GM13976 (cell line): Measurements from ENCODE around the gene IQCN.
A peak's percentile ranks its signal among the peaks of the same experiment; 100 is the strongest.

Experiments
- DNase-seq: peaks from one replicate; pipeline ENCODE4 v3.0.0; 2012; ENCODE audit warnings: low spot score
- in situ Hi-C: fragments of 300-500 bp; cut with MboI; formaldehyde crosslinking; loops from one replicate; pipeline ENCODE4 v1.12.0; 2022; ENCODE audit warnings: low sequenced_read_pairs, mixed read lengths, inconsistent platforms; ENCODE audit not compliant: unreplicated experiment
- TF ChIP-seq, protein P1 (sequence below): IDR thresholded peaks from 2 replicates; pipeline ENCODE4 v1.5.1; 2012; ENCODE audit warnings: borderline replicate concordance, mild to moderate bottlenecking; ENCODE audit not compliant: insufficient read depth; ENCODE audit errors: extremely low read depth, missing control alignments, control extremely low read depth

Gene IQCN

DNA sequence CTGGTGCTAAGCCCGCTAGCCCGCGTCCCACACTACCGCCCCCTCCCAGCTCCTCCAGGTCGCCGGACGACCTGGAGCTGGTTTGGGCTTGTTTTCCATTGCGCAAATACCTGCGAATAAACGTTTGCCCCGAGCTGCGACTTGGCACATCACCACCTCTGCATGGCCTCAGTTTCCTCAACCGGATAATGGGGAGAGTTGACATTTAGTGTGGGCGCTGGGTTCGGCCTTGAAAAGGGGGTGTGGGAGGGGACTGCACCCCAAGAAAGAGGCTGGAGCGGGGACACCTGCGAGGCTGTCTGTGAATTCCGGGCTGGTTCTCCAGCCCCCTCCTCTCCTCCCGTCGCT is 18.2 kb upstream of the IQCN start:
- DNase-seq, result no peak
- TF ChIP-seq, protein P1, sequence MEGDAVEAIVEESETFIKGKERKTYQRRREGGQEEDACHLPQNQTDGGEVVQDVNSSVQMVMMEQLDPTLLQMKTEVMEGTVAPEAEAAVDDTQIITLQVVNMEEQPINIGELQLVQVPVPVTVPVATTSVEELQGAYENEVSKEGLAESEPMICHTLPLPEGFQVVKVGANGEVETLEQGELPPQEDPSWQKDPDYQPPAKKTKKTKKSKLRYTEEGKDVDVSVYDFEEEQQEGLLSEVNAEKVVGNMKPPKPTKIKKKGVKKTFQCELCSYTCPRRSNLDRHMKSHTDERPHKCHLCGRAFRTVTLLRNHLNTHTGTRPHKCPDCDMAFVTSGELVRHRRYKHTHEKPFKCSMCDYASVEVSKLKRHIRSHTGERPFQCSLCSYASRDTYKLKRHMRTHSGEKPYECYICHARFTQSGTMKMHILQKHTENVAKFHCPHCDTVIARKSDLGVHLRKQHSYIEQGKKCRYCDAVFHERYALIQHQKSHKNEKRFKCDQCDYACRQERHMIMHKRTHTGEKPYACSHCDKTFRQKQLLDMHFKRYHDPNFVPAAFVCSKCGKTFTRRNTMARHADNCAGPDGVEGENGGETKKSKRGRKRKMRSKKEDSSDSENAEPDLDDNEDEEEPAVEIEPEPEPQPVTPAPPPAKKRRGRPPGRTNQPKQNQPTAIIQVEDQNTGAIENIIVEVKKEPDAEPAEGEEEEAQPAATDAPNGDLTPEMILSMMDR, result no peak
- in situ Hi-C loops, result no loop called here

DNA sequence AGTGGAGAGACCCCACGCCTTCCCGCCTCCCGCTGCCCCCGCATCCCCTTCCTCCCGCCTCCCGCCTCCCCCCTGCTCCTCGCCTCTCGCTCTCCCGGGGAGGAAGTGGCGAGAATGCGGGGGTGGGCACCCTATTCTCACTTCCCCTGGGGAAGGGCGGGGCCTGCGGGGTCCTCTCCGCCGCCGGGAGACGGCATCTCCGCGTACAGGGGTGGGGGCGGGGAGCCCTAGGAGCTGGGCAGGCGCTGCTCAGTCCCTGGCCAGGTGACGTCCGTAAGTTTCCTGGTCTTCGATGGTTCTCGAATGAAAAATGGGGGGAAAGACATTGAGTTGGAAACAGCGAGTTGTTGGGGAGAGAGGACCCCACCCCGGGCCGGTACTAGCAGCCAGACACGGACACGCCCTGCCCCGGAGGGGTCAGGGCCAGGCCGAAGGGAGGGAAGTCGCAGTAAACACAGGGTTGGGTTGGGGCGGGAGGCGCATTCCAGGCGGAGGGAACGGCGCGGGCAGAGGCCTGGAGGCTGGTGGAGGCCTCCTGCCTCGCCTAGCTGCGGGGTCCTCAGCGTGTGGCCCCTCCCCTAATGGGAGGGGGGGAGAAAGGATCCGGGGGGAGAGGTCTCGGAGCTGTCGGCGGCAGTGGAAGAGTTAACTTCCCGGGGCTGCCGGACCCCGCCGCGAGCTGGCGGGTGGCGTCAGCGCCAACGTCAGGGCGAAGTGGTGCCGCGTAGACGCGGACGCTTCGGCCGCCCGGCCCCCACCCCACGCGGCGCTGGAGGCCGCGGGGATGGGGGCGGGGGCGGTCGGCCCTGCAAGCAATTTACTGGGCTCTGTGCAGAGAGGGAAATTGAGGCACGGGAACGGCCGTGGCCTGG is 17.6 kb upstream of the IQCN start:
- in situ Hi-C loops, result no loop called here
- TF ChIP-seq, protein P1, result no peak
- peak; percentile 94 for DNase-seq

DNA sequence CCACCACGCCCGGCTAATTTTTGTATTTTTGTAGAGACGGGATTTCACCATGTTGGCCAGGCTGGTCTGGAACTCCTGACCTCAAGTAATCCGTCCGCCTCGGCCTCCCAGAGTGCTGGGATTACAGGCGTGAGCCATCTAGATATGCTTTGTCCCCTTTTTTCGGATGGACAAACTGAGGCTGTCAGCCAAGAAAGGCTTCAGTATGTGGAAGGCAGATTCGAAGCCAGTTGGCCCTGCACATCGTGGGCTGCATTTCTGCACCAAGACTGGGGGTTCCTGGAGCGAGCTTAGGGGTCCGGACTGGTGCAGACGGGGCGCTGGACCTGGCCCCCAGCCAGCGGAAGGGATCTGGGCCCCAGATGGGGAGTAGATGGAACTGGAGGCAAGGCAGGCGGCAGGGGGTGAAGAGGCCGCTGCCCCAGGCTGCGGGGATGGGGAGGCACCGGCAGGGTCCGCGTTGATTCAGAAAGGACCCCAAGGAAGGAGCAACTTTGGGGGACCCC is 16.8 kb upstream of the IQCN start:
- no peak for DNase-seq
- in situ Hi-C loops, result no loop called here
- TF ChIP-seq, protein P1, result no peak

DNA sequence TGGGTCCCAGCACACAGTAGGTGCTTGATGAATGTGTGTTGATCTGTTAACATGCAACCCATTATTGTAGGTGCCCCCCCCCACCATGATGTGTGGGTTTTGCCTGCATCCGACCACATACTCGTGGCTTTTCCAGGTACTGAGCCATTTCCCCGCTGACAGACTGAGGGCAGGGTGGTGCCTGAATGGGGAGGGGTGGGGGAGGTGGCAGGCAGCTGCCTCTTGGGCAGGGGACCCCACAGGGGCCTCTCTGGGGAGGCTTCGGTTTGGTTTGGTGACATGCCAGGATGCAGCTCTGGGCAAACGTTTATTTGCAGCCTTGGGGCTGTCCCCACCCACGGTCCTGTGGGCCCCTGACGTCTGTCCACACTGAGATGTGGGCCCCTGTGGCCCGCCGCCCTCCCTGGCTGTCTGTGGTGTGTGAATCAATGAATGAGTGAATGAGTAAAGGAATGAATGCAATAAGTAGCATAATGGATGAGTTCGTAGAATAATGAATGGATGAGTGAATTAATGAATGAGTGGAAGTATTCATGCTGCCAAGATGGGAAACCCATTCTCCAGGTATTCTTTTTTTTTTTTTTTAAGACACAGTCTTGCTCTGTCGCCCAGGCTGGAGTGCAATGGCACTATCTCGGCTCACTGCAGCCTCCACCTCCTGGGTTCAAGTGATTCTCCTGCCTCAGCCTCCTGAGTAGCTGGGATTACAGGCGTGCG is 16.2 kb upstream of the IQCN start:
- in situ Hi-C loops, result no loop called here
- DNase-seq, result peak; percentile 84
- TF ChIP-seq, protein P1, result no peak

DNA sequence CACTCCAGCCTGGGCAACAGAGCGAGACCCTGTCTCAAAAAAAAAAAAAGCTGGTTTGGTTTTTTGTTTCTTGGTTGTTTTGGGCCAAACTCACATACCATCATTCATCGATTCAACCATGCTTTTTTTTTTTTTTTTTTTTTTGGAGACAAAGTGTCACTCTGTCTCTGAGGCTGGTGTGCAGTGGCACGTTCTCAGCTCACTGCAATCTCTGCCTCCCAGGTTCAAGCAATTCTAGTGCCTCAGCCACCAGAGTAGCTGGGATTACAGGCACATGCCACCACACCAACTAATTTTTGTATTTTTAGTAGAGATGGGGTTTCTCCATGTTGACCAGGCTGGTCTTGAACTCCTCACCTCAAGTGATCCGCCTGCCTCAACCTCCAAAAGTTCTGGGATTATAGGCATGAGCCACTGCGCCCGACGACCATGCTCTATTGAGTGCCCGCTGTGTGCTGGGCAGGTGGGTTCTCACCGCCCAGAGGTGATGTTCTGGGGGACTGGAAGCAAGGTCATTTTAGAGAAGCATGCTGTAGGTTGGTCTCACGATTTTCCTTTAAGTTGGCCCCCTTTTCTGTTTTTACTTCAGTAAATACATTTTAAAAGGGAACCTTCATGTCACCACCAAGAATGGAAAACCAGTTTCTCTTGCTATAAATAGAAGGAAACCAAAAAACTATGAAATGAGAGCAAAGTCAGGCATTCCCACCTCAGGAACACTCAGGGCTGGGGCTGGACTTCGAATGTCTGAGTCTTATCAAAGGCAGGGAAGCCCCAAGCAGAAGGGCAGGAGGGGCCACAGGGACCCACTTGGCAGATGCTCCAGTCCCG is 15.4 kb upstream of the IQCN start:
- in situ Hi-C loops, result no loop called here
- TF ChIP-seq, protein P1, result no peak
- no peak for DNase-seq
